Rectal smooth muscle tissue (tissue), 1 donor: ENCODE measurements around the gene CMC2.
A peak's percentile ranks its signal among the peaks of the same experiment; 100 is the strongest.

Source experiments
- H3K27ac ChIP-seq: one replicate; pipeline ENCODE4 v1.7.0; 2013; ENCODE audit warnings: low read depth, low read length, inconsistent platforms
- H3K27me3 ChIP-seq: one replicate; pipeline ENCODE4 v1.7.0; 2013; ENCODE audit warnings: low read length; ENCODE audit not compliant: control insufficient read depth, insufficient read depth
- H3K36me3 ChIP-seq: one replicate; pipeline ENCODE4 v1.7.0; 2013; ENCODE audit warnings: low read length; ENCODE audit not compliant: control insufficient read depth, insufficient read depth
- H3K4me1 ChIP-seq: one replicate; pipeline ENCODE4 v1.7.0; 2013; ENCODE audit warnings: low read length; ENCODE audit not compliant: control insufficient read depth, insufficient read depth
- H3K4me3 ChIP-seq: one replicate; pipeline ENCODE4 v1.7.0; 2013; ENCODE audit warnings: low read length
- H3K9ac ChIP-seq: one replicate; pipeline ENCODE4 v1.7.0; 2013; ENCODE audit warnings: low read length

Gene CMC2

GRCh38 chr16:80997139-80997798 is 9.4 kb downstream of the CMC2 start:
- Histone ChIP-seq H3K4me3 (peak overlapping the region; percentile 63), H3K27ac (peak overlapping the region; percentile 24), H3K4me1 (no peaks in the 10 kb centered on the region), H3K9ac (peak overlapping the region; percentile 30), H3K27me3 (no peaks in the 10 kb centered on the region), H3K36me3 (no peaks in the 10 kb centered on the region)

- Histone ChIP-seq H3K4me3 (peak overlapping the region; percentile 63), H3K36me3 (no peaks in the 10 kb centered on the region), H3K27ac (peak overlapping the region; percentile 24), H3K9ac (no peak overlapping the region), H3K4me1 (no peaks in the 10 kb centered on the region), H3K27me3 (no peaks in the 10 kb centered on the region)
Measured at GRCh38 chr16:80996688-80997138, 10.0 kb downstream of the CMC2 start.

GRCh38 chr16:80994451-80994850 is 12.2 kb downstream of the CMC2 start:
- H3K36me3 ChIP-seq: peaks cover 3% of the 10 kb centered on the region
- no peak overlapping the region for H3K27ac ChIP-seq
- H3K9ac ChIP-seq: no peak overlapping the region
- no peaks in the 10 kb centered on the region for H3K27me3 ChIP-seq
- H3K4me3 ChIP-seq: no peak overlapping the region
- H3K4me1 ChIP-seq: no peaks in the 10 kb centered on the region

- Histone ChIP-seq H3K4me1 (no peaks in the 10 kb centered on the region), H3K27me3 (no peaks in the 10 kb centered on the region), H3K27ac (no peak overlapping the region), H3K36me3 (peaks cover 3% of the 10 kb centered on the region), H3K4me3 (no peak overlapping the region), H3K9ac (no peak overlapping the region)
Measured at GRCh38 chr16:80993834-80994233, 12.9 kb downstream of the CMC2 start.

GRCh38 chr16:80993307-80993706 is 13.4 kb downstream of the CMC2 start:
- Histone ChIP-seq H3K27ac (no peak overlapping the region), H3K9ac (no peak overlapping the region), H3K4me1 (no peaks in the 10 kb centered on the region), H3K36me3 (peaks cover 3% of the 10 kb centered on the region), H3K27me3 (no peaks in the 10 kb centered on the region), H3K4me3 (no peak overlapping the region)

- Histone ChIP-seq H3K27ac (no peak overlapping the region), H3K4me3 (no peak overlapping the region), H3K9ac (no peak overlapping the region)
Measured at GRCh38 chr16:80992676-80993293, 13.9 kb downstream of the CMC2 start.

GRCh38 chr16:80991792-80992430 is 14.8 kb downstream of the CMC2 start:
- Histone ChIP-seq H3K9ac (no peak overlapping the region), H3K36me3 (peaks cover 3% of the 10 kb centered on the region), H3K27ac (no peak overlapping the region), H3K4me1 (no peaks in the 10 kb centered on the region), H3K27me3 (no peaks in the 10 kb centered on the region), H3K4me3 (no peak overlapping the region)

More at GRCh38 chr16:80992676-80993293, 13.9 kb downstream of the CMC2 start:
- H3K36me3 ChIP-seq: peaks cover 3% of the 10 kb centered on the region
- H3K27me3 ChIP-seq: no peaks in the 10 kb centered on the region
- H3K4me1 ChIP-seq: no peaks in the 10 kb centered on the region

GRCh38 chr16:80990978-80991377 is 15.7 kb downstream of the CMC2 start:
- H3K27me3 ChIP-seq: no peaks in the 10 kb centered on the region
- H3K4me3 ChIP-seq: no peak overlapping the region
- H3K27ac ChIP-seq: no peak overlapping the region
- no peaks in the 10 kb centered on the region for H3K4me1 ChIP-seq
- peaks cover 3% of the 10 kb centered on the region for H3K36me3 ChIP-seq
- no peak overlapping the region for H3K9ac ChIP-seq

- Histone ChIP-seq H3K4me3 (no peak overlapping the region), H3K9ac (no peak overlapping the region), H3K27me3 (no peaks in the 10 kb centered on the region), H3K27ac (no peak overlapping the region), H3K36me3 (peaks cover 3% of the 10 kb centered on the region), H3K4me1 (no peaks in the 10 kb centered on the region)
Measured at GRCh38 chr16:80990577-80990976, 16.1 kb downstream of the CMC2 start.

GRCh38 chr16:80989801-80990200 is 16.9 kb downstream of the CMC2 start:
- Histone ChIP-seq H3K36me3 (peaks cover 3% of the 10 kb centered on the region), H3K27me3 (no peaks in the 10 kb centered on the region), H3K4me1 (no peaks in the 10 kb centered on the region), H3K4me3 (no peak overlapping the region), H3K9ac (no peak overlapping the region), H3K27ac (no peak overlapping the region)

GRCh38 chr16:80988756-80989155 is 17.9 kb downstream of the CMC2 start:
- Histone ChIP-seq H3K4me1 (no peaks in the 10 kb centered on the region), H3K4me3 (no peak overlapping the region), H3K36me3 (peaks cover 3% of the 10 kb centered on the region), H3K27ac (no peak overlapping the region), H3K9ac (no peak overlapping the region), H3K27me3 (no peaks in the 10 kb centered on the region)

GRCh38 chr16:80986557-80986956 is 20.1 kb downstream of the CMC2 start:
- H3K27me3 ChIP-seq: no peaks in the 10 kb centered on the region
- H3K36me3 ChIP-seq: peaks cover 3% of the 10 kb centered on the region
- H3K9ac ChIP-seq: no peak overlapping the region
- H3K4me3 ChIP-seq: no peak overlapping the region
- no peaks in the 10 kb centered on the region for H3K4me1 ChIP-seq
- H3K27ac ChIP-seq: no peak overlapping the region
